GM23338 (cell line): Measurements from ENCODE around the gene JAZF1. TPM values are rescaled to one million over a fixed set of nuclear protein-coding genes. Genes with fewer than 3 reads are reported as not detected.

ENCODE experiments used
- ATAC-seq: fragments of 200-7000 bp; cut with Tn5 transposase; 3 replicates; pipeline ENCODE4 v1.9.1; 2020
- DNase-seq: peaks from one replicate; pipeline ENCODE4 v3.0.0-alpha.2; 2015; ENCODE audit warnings: low spot score
- H2AFZ ChIP-seq: fragments of 200-600 bp; sonication (generic); 2 replicates; pipeline ENCODE4 v1.8.0; 2016; ENCODE audit warnings: antibody characterized with exemption, mild to moderate bottlenecking, moderate library complexity
- H3F3A ChIP-seq: fragments of 200-600 bp; sonication (generic); replicated peaks from 2 replicates; pipeline ENCODE4 v1.8.0; 2017; ENCODE audit warnings: antibody characterized with exemption, mixed run types, low read depth
- H3K27ac ChIP-seq: fragments of 200-600 bp; sonication (generic); 2 replicates; pipeline ENCODE4 v1.6.1; 2016; ENCODE audit warnings: low read depth
- H3K27me3 ChIP-seq: fragments of 200-600 bp; sonication (generic); 2 replicates; pipeline ENCODE4 v1.8.0; 2016; ENCODE audit warnings: mild to moderate bottlenecking, mixed run types, moderate library complexity; ENCODE audit not compliant: insufficient read depth
- H3K36me3 ChIP-seq: fragments of 200-600 bp; sonication (generic); 2 replicates; pipeline ENCODE4 v1.8.0; 2016; ENCODE audit warnings: mild to moderate bottlenecking; ENCODE audit not compliant: insufficient read depth
- H3K4me1 ChIP-seq: fragments of 200-600 bp; sonication (generic); 2 replicates; pipeline ENCODE4 v1.8.0; 2016; ENCODE audit warnings: mild to moderate bottlenecking, moderate library complexity; ENCODE audit not compliant: insufficient read depth
- H3K4me2 ChIP-seq: fragments of 200-600 bp; sonication (generic); 2 replicates; pipeline ENCODE4 v1.7.1; 2017; ENCODE audit warnings: mixed run types
- H3K4me3 ChIP-seq: fragments of 200-600 bp; sonication (generic); 2 replicates; pipeline ENCODE4 v1.6.1; 2016; ENCODE audit warnings: mixed run types
- H3K79me2 ChIP-seq: fragments of 200-600 bp; sonication (generic); replicated peaks from 2 replicates; pipeline ENCODE4 v1.8.0; 2017; ENCODE audit warnings: mild to moderate bottlenecking; ENCODE audit not compliant: insufficient read depth
- H3K9me2 ChIP-seq: fragments of 200-600 bp; sonication (generic); 2 replicates; pipeline ENCODE4 v1.8.0; 2017; ENCODE audit not compliant: insufficient read depth
- H4K20me1 ChIP-seq: fragments of 200-600 bp; sonication (generic); replicated peaks from 2 replicates; pipeline ENCODE4 v1.8.0; 2017; ENCODE audit warnings: mild to moderate bottlenecking; ENCODE audit not compliant: insufficient read depth
- H3K27ac Mint-ChIP-seq: 2 replicates; pipeline ENCODE4 v1.8.0; 2020; ENCODE audit warnings: inconsistent platforms, mild to moderate bottlenecking, moderate library complexity, mixed read lengths
- H3K27me3 Mint-ChIP-seq: 3 replicates; pipeline ENCODE4 v1.8.0; 2022; ENCODE audit warnings: low read depth, mild to moderate bottlenecking, moderate library complexity, mixed read lengths, inconsistent platforms; ENCODE audit not compliant: insufficient read depth, poor library complexity
- H3K36me3 Mint-ChIP-seq: 3 replicates; pipeline ENCODE4 v1.8.0; 2021; ENCODE audit warnings: low read depth, mild to moderate bottlenecking, inconsistent platforms, moderate library complexity, mixed read lengths
- H3K4me1 Mint-ChIP-seq: 3 replicates; pipeline ENCODE4 v1.8.0; 2020; ENCODE audit warnings: mild to moderate bottlenecking, inconsistent platforms, mixed read lengths
- H3K4me3 Mint-ChIP-seq: 3 replicates; pipeline ENCODE4 v1.8.0; 2021; ENCODE audit warnings: moderate library complexity, mild to moderate bottlenecking, inconsistent platforms, mixed read lengths
- H3K9me3 Mint-ChIP-seq: 3 replicates; pipeline ENCODE4 v1.8.0; 2020; ENCODE audit warnings: moderate library complexity, mild to moderate bottlenecking, inconsistent platforms, mixed read lengths
- CREB1 ChIP-seq: fragments of 250-450 bp; sonication (Bioruptor Pico); IDR thresholded peaks from 2 replicates; pipeline ENCODE4 v1.5.0; 2020; ENCODE audit warnings: low read depth, mild to moderate bottlenecking, moderate library complexity
- EZH2 ChIP-seq: fragments of 200-600 bp; sonication (generic); IDR thresholded peaks from one replicate; pipeline ENCODE4 v1.8.0; 2017; ENCODE audit warnings: antibody characterized with exemption, mild to moderate bottlenecking, low read depth; ENCODE audit not compliant: unreplicated experiment
- EZH2phosphoT487 ChIP-seq: fragments of 200-600 bp; sonication (generic); IDR thresholded peaks from one replicate; pipeline ENCODE4 v1.8.1; 2018; ENCODE audit warnings: antibody characterized with exemption; ENCODE audit not compliant: unreplicated experiment
- JUNB ChIP-seq: IDR thresholded peaks from one replicate; pipeline ENCODE4 v1.6.1; 2016; ENCODE audit warnings: antibody characterized with exemption; ENCODE audit not compliant: unreplicated experiment
- NANOG ChIP-seq: IDR thresholded peaks from 2 replicates; pipeline ENCODE4 v1.6.1; 2016; ENCODE audit warnings: antibody characterized with exemption, borderline replicate concordance
- POLR2AphosphoS5 ChIP-seq: IDR thresholded peaks from 2 replicates; pipeline ENCODE4 v1.6.1; 2016; ENCODE audit warnings: antibody characterized with exemption, low read depth
- STAT1 ChIP-seq: IDR thresholded peaks from one replicate; pipeline ENCODE4 v1.6.1; 2016; ENCODE audit warnings: antibody characterized with exemption; ENCODE audit not compliant: unreplicated experiment
- ZNF114 ChIP-seq: fragments of 250-450 bp; sonication (Bioruptor Pico); IDR thresholded peaks from 2 replicates; pipeline ENCODE4 v1.5.0; 2020; ENCODE audit warnings: mild to moderate bottlenecking, moderate library complexity
- ZNF331 ChIP-seq: fragments of 250-450 bp; sonication (Bioruptor Pico); IDR thresholded peaks from 2 replicates; pipeline ENCODE4 v1.5.0; 2020; ENCODE audit warnings: low read depth, mild to moderate bottlenecking, moderate library complexity
- polyA plus RNA-seq: library from polyadenylated mRNA; unstranded; fragments of >200 nt; fragmentation: Nextera tagmentation; extraction: Ambion mirVana; gene quantifications from 2 replicates; pipeline ENCODE4 v1.2.1, GENCODE V29; 2016
- total RNA-seq: library from RNA; depleted of rRNA; stranded (reverse); fragments of >200 nt; shearing (Covaris generic); gene quantifications from 2 replicates; pipeline ENCODE4 v1.2.3, GENCODE V29; 2014
- TF ChIP-seq, protein P1 (sequence below), 2 experiments: fragments of 200-600 bp in 1 of 2; sonication (generic) in 1 of 2; conservative IDR thresholded peaks; 2 replicates each; pipeline versions ENCODE4 v1.5.1 to v1.6.1; 2016 to 2017; ENCODE audit warnings: antibody characterized with exemption in 2 of 2, low read depth in 2 of 2, mild to moderate bottlenecking in 2 of 2, moderate library complexity in 1 of 2
- TF ChIP-seq, protein P2 (sequence below): IDR thresholded peaks from one replicate; pipeline ENCODE4 v1.6.1; 2018; ENCODE audit warnings: antibody characterized with exemption; ENCODE audit not compliant: unreplicated experiment
- TF ChIP-seq, protein P3 (sequence below): fragments of 250-450 bp; sonication (Bioruptor Pico); IDR thresholded peaks from 2 replicates; pipeline ENCODE4 v1.5.0; 2020; ENCODE audit warnings: mild to moderate bottlenecking, moderate library complexity
- TF ChIP-seq, protein P4 (sequence below): IDR thresholded peaks from 2 replicates; pipeline ENCODE4 v1.6.1; 2016; ENCODE audit warnings: antibody characterized with exemption

JAZF1 gene
- total and polyA plus RNA-seq, 2 experiments from 2014 or later, result 12.2 to 22.2 TPM

DNA sequence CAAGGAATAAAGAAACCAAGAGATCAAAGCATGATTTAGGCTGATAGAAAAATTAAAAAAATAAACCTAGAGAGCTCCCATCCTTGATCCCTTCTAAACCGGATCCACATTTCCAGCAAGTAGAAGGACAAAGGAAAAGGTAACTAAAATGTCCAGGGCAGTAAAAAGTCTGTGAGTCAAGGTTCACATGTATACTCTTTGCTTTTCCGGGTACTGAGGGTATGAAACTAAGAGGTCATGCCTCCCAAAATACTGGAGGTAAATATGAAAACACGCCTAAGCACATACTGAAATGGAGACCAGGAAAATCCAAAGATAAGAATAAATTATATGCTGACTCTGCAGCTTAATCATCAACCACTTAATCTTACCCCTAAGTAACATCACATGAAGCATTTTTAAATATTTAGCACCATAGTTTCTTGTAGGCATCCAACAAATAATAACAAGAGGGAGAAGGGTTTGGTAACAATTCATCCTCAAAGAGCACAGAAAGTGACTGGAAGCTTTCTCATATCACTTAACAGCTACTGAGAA, 35.4 kb downstream of the JAZF1 start:
- H3K27ac ChIP-seq, result no peak overlapping the region
- H3K36me3 Mint-ChIP-seq, result no peaks in the 10 kb centered on the region; the same call in 2 of the 3 replicates
- DNase-seq (no peak), ATAC-seq (no peak)
- no peak overlapping the region for H3K4me2 ChIP-seq
- H3K9me3 Mint-ChIP-seq, result no peaks in the 10 kb centered on the region
- no peaks in the 10 kb centered on the region for H3K27me3 ChIP-seq
- H3K27ac Mint-ChIP-seq, result no peak overlapping the region
- no peaks in the 10 kb centered on the region for H3F3A ChIP-seq
- H3K4me3 ChIP-seq, result no peak overlapping the region
- H3K4me3 Mint-ChIP-seq, result no peak overlapping the region
- TF ChIP-seq, protein P1, sequence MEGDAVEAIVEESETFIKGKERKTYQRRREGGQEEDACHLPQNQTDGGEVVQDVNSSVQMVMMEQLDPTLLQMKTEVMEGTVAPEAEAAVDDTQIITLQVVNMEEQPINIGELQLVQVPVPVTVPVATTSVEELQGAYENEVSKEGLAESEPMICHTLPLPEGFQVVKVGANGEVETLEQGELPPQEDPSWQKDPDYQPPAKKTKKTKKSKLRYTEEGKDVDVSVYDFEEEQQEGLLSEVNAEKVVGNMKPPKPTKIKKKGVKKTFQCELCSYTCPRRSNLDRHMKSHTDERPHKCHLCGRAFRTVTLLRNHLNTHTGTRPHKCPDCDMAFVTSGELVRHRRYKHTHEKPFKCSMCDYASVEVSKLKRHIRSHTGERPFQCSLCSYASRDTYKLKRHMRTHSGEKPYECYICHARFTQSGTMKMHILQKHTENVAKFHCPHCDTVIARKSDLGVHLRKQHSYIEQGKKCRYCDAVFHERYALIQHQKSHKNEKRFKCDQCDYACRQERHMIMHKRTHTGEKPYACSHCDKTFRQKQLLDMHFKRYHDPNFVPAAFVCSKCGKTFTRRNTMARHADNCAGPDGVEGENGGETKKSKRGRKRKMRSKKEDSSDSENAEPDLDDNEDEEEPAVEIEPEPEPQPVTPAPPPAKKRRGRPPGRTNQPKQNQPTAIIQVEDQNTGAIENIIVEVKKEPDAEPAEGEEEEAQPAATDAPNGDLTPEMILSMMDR (conservative IDR thresholded peaks at IDR 0.05; ENCODE audit: low read depth in 2 of 2), result no peak
- TF ChIP-seq, protein P2, sequence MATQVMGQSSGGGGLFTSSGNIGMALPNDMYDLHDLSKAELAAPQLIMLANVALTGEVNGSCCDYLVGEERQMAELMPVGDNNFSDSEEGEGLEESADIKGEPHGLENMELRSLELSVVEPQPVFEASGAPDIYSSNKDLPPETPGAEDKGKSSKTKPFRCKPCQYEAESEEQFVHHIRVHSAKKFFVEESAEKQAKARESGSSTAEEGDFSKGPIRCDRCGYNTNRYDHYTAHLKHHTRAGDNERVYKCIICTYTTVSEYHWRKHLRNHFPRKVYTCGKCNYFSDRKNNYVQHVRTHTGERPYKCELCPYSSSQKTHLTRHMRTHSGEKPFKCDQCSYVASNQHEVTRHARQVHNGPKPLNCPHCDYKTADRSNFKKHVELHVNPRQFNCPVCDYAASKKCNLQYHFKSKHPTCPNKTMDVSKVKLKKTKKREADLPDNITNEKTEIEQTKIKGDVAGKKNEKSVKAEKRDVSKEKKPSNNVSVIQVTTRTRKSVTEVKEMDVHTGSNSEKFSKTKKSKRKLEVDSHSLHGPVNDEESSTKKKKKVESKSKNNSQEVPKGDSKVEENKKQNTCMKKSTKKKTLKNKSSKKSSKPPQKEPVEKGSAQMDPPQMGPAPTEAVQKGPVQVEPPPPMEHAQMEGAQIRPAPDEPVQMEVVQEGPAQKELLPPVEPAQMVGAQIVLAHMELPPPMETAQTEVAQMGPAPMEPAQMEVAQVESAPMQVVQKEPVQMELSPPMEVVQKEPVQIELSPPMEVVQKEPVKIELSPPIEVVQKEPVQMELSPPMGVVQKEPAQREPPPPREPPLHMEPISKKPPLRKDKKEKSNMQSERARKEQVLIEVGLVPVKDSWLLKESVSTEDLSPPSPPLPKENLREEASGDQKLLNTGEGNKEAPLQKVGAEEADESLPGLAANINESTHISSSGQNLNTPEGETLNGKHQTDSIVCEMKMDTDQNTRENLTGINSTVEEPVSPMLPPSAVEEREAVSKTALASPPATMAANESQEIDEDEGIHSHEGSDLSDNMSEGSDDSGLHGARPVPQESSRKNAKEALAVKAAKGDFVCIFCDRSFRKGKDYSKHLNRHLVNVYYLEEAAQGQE, result no peak
- TF ChIP-seq, protein P3, sequence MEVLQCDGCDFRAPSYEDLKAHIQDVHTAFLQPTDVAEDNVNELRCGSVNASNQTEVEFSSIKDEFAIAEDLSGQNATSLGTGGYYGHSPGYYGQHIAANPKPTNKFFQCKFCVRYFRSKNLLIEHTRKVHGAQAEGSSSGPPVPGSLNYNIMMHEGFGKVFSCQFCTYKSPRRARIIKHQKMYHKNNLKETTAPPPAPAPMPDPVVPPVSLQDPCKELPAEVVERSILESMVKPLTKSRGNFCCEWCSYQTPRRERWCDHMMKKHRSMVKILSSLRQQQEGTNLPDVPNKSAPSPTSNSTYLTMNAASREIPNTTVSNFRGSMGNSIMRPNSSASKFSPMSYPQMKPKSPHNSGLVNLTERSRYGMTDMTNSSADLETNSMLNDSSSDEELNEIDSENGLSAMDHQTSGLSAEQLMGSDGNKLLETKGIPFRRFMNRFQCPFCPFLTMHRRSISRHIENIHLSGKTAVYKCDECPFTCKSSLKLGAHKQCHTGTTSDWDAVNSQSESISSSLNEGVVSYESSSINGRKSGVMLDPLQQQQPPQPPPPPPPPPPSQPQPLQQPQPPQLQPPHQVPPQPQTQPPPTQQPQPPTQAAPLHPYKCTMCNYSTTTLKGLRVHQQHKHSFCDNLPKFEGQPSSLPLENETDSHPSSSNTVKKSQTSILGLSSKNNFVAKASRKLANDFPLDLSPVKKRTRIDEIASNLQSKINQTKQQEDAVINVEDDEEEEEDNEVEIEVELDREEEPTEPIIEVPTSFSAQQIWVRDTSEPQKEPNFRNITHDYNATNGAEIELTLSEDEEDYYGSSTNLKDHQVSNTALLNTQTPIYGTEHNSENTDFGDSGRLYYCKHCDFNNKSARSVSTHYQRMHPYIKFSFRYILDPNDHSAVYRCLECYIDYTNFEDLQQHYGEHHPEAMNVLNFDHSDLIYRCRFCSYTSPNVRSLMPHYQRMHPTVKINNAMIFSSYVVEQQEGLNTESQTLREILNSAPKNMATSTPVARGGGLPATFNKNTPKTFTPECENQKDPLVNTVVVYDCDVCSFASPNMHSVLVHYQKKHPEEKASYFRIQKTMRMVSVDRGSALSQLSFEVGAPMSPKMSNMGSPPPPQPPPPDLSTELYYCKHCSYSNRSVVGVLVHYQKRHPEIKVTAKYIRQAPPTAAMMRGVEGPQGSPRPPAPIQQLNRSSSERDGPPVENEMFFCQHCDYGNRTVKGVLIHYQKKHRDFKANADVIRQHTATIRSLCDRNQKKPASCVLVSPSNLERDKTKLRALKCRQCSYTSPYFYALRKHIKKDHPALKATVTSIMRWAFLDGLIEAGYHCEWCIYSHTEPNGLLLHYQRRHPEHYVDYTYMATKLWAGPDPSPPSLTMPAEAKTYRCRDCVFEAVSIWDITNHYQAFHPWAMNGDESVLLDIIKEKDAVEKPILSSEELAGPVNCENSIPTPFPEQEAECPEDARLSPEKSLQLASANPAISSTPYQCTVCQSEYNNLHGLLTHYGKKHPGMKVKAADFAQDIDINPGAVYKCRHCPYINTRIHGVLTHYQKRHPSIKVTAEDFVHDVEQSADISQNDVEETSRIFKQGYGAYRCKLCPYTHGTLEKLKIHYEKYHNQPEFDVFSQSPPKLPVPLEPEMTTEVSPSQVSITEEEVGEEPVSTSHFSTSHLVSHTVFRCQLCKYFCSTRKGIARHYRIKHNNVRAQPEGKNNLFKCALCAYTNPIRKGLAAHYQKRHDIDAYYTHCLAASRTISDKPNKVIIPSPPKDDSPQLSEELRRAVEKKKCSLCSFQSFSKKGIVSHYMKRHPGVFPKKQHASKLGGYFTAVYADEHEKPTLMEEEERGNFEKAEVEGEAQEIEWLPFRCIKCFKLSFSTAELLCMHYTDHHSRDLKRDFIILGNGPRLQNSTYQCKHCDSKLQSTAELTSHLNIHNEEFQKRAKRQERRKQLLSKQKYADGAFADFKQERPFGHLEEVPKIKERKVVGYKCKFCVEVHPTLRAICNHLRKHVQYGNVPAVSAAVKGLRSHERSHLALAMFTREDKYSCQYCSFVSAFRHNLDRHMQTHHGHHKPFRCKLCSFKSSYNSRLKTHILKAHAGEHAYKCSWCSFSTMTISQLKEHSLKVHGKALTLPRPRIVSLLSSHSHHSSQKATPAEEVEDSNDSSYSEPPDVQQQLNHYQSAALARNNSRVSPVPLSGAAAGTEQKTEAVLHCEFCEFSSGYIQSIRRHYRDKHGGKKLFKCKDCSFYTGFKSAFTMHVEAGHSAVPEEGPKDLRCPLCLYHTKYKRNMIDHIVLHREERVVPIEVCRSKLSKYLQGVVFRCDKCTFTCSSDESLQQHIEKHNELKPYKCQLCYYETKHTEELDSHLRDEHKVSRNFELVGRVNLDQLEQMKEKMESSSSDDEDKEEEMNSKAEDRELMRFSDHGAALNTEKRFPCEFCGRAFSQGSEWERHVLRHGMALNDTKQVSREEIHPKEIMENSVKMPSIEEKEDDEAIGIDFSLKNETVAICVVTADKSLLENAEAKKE (CRISPR knock-in tag), result no peak
- no peak for TF ChIP-seq ZNF331
- TF ChIP-seq CREB1 (CRISPR knock-in tag), result no peak
- no peak for TF ChIP-seq STAT1
- TF ChIP-seq POLR2AphosphoS5, result no peak
- TF ChIP-seq ZNF114 (CRISPR knock-in tag), result no peak
- TF ChIP-seq, protein P4, sequence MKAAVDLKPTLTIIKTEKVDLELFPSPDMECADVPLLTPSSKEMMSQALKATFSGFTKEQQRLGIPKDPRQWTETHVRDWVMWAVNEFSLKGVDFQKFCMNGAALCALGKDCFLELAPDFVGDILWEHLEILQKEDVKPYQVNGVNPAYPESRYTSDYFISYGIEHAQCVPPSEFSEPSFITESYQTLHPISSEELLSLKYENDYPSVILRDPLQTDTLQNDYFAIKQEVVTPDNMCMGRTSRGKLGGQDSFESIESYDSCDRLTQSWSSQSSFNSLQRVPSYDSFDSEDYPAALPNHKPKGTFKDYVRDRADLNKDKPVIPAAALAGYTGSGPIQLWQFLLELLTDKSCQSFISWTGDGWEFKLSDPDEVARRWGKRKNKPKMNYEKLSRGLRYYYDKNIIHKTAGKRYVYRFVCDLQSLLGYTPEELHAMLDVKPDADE, result no peak
- TF ChIP-seq NANOG, result no peak
- TF ChIP-seq JUNB, result no peak
- TF ChIP-seq EZH2phosphoT487, result no peak
- TF ChIP-seq EZH2, result no peak
- peaks cover 10% of the 10 kb centered on the region for H3K4me1 ChIP-seq
- peaks cover 26% of the 10 kb centered on the region for H3K4me1 Mint-ChIP-seq
- H3K9me2 ChIP-seq, result no peaks in the 10 kb centered on the region
- H4K20me1 ChIP-seq, result no peaks in the 10 kb centered on the region; the same call in 1 of the 2 replicates
- H3K27me3 Mint-ChIP-seq, result no peaks in the 10 kb centered on the region
- no peaks in the 10 kb centered on the region for H3K36me3 ChIP-seq
- peaks cover 38% of the 10 kb centered on the region for H3K79me2 ChIP-seq
- H2AFZ ChIP-seq, result no peak overlapping the region
